ENCODE data around the gene ARL8B.
A peak's percentile ranks its signal among the peaks of the same experiment; 100 is the strongest.

The ARL8B gene

GRCh38 chr3:5187920-5188418 lies 65.9 kb downstream of the ARL8B start:
- no peak for DNase-seq

GRCh38 chr3:5188419-5189221 lies 66.5 kb downstream of the ARL8B start:
- DNase-seq = no peak

DNA sequence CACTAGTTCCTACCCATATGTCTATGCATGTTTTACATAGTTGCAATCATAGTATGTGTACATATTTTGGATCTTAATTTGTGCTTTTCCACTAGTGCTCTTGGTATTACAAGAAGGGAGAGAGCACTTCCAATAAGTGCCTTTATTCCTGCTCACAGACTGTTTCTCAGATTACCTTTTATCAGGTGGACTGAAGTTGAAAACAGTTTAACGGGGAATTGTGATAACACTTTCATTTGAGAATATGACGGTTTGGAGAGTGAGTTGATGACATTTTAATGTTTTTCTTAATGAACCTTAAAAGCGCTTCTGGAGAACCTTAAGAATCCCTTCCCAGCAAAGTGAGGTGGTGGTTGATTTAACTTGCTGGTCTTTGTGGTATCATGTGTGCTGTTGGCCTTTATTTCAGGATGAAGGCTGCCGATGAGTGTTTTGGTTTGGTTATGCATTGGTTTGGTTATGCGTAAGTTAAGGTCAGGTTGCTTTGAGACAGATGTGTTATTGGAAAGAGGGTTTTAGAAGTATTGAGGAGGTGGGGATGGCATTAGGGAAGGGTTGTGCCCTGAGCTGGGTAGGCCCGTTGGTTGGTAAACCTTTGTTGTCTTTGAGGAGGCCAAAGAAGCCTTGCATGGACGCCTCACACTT lies 68.2 kb downstream of the ARL8B start:
- DNase-seq = no peak

GRCh38 chr3:5191555-5192304 lies 69.6 kb downstream of the ARL8B start:
- no peak for DNase-seq

DNA sequence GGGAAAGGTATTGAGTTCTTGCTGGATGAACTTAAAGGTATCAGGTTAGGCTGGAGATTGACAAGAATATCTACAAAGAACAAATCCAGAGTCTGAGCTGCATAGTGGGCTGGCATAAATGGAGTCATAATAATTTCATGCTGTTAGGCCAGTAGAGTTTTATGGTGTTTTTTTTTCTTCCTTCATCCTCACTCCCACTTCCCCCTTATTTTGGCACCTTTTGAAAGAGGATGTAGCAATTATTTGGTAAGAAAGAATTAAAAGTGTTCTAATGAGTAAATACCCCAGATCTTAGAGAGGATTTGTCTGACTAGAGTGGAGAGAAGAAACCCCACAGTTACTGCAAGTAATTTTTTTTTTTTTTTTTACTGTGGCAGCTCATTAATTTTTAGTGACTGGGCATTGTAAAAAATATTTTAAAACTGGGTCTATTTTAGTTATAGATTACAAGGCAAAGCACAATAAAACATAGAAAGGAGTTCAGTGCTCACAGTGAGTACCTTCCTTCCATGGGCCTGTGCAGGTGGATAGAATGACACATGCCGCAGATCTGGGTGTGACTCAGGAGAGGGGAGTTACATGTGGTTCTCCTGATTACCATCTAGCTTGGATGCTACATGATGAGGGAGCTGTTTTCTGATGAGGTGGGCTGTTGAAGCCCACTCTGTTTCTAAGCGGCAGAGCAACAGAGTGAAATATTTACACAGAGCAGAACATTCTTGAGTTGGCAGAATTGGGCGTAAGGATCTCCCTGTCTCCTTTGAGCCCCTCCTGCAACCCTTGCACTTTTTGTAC lies 70.7 kb downstream of the ARL8B start:
- no peak for DNase-seq

DNA sequence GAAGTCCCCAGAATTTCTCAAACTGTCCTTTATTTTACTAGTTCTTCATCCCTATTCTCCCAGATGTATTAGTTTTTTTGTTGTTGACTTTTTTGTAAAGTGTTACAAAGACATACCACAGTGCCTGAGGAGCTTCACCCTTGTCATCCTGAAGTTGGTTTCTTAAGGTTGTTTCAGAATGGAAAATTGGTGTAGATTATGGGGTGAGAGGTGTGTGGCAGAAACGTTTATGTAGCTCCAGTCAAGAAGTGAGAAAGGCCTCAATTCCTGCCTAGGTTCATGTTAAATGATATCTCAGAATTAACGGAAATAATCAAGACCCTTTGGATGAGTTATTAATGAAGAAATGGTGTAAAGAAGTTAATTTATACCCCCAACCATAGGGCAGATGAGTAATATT lies 72.2 kb downstream of the ARL8B start:
- DNase-seq = no peak

- DNase-seq = peak; percentile 13
Measured at GRCh38 chr3:5194801-5195509, 72.9 kb downstream of the ARL8B start.

- no peak for DNase-seq
Measured at GRCh38 chr3:5195605-5196004, 73.5 kb downstream of the ARL8B start.

- DNase-seq = no peak
Measured at GRCh38 chr3:5197022-5197421, 74.9 kb downstream of the ARL8B start.

DNA sequence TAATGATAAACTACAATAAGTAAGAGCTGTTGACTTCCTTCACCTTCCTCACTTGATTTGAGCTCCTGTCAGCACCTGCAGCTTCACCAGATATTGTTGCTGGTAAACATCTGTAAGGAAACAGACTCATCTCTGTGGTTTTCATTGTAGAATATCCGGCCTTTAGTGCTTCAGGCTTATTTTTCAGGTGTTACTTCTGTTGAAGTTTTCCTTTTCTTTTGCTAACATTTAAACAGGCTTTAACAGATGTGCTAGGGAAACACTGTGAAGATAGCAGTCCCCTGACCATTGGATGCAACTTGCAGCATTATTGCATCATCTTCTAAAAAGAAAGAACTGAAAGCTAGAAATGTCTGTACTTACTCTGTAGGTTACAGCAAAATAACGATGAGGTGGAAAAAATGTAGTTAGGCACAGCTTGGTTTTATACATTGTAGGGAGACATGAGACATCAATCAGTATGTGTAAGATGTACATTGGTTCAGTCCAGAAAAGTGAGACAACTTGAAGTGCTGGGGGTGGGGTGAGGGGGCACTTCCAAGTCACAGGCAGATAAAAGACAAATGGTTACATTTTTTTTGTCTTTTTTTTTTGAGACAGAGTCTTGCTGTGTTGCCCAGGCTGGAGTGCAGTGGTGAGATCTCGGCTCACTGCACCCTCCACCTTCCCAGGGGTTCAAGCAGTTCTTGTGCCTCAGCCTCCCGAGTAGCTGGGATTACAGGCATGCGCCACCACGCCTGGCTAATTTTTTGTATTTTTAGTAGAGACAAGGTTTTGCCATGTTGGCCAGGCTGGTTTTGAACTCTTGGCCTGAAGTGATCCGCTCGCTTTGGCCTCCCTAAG lies 75.6 kb downstream of the ARL8B start:
- DNase-seq = no peak

DNA sequence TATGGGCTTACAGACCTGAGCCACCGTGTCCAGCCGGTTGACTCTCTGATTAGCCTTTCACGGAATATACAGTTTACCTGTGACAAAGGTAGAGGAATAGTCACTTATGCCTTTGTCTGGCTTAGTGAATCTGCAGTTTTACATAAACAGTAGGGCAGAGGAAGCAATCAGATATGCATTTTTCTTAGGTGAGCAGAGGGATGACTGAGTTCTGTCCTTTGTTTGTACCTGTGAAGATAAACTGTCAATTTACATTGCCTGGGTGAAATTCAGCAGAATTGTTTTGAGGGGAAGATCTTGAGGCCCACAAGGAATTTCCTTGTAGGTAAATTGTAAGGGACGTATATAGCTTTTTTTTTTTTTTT lies 76.2 kb downstream of the ARL8B start:
- no peak for DNase-seq

- DNase-seq = no peak
Measured at GRCh38 chr3:5198986-5199731, 77.1 kb downstream of the ARL8B start.

DNA sequence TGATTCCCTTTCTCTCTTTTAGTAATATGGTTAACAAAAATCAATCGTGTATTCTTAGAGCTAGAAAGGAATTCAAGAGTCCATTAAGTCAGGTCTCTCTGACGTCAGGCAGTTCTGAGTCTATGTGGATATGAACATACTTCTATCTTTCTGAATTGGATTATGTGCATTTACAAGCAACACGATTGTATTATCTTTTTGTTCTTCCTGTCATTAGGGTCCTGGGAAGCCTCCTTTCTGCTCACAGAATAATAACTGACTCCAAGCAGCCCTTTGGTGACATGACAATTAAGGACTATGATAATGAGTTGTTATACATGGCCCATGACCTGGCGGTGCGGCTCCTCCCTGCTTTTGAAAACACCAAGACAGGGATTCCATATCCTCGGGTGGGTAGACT lies 79.4 kb downstream of the ARL8B start:
- DNase-seq = no peak

DNA sequence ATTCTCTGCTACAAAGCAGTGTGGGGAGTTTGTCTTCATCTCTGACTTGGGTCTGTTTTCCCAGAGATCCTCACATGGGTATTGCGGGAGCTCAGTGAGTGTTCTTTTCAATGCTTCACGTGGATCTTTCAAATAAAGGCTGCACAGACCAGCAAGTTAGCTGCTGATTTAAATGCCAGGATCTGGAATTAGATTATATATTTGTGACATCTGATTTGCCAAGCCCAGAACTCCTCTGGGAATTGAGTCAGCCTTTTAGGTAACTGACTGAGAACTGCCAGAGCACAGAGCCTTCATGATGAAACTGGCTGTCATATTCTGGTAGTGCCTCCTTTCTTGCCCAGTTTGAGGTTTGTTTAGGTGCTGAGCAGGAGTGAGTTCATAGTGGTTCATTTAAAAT lies 80.1 kb downstream of the ARL8B start:
- no peak for DNase-seq

GRCh38 chr3:5205165-5205941 lies 83.3 kb downstream of the ARL8B start:
- no peak for DNase-seq

GRCh38 chr3:5210926-5211325 lies 88.8 kb downstream of the ARL8B start:
- DNase-seq = peak; percentile 11

DNA sequence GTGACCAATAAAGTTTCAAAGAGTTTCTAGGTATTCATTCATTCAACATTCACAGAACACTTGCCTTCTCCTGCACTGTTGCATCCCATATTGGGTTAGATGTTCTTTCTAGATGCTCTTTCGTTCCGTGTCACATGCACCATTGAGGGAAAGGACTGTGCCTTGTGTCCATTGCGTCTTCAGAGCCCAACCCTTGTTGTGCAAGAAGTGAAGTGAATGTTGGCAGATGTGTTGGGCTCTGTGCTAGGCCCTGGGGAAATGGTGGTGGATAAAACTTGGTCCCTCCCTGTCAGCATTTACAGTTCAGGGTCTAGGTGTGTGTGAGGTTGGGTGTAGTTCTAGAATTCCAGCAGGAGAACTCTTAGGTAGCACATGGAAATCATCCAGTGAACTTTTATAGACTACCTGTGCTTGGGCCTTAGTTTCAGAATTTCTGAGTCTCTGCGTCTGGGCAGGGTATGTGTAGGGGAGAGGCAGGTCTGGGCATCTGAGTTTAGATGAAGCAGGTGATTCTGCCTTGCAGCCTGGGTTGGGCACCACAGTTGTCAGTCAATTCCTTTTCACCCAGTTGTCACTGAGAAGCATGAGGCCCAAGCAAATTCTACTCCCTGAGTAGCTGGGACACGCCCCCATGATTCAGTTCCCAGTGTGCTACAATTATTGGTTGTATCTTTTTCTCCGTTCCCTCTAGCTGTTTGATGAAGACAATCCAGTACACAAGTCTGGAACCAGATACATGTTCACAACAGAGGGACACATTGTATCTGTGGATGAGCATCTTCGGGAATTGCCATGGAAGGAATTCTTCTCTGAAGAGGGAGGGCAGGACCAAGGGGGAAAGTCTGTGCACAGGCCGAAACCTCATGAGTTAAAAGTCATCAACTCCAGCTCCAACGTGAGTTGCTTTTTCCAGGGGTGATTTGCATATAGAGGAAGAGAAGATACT lies 90.8 kb downstream of the ARL8B start:
- no peak for DNase-seq

DNA sequence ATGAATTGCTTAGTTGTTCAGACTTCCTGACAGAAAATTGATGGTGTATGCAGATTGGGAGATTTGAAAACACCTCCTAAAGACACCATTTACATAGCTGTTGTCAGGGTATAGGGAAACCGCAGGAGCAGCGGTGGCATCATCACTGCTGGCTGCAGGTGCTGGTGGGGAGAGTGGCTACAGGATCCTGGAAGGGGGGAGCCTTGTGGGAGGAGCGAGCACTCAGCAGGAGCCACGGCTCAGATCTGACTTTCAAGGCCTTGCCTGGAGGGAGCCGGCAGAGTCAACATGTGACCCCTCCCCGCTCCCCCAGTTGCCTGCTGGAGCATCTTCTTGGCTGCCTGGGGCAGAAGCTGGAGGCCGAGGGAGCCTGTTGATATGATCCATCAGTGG lies 91.5 kb downstream of the ARL8B start:
- no peak for DNase-seq

DNA sequence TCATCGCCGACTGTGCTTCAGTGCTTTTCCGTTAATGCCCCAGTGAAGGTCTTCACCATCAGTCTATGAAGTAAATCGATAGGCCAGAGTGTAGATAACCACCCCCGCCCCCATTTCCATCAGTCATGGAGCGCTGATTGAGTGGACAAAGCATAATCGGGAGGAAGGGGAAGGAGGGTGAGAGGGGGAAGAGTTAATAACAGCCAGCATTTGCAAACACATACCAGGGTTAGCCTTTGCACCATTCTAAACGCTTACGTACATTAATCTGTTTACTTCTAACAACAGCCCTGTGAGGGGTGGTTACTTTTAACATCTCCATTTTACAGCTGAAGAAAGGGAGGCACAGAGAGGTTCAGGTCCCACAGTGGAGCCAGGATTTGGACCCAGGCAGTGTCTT lies 92.3 kb downstream of the ARL8B start:
- no peak for DNase-seq
